DND-41 (cell line): ENCODE results near the gene GSTM1.
"Not testable (repeated sequence)": the region's sequence is repeated elsewhere in the genome, so short reads cannot be mapped to it uniquely, and the experiment has no call there.

ENCODE experiments used
- ATAC-seq: fragments of 200-7000 bp; cut with Tn5 transposase; 3 replicates; pipeline ENCODE4 v1.9.1; 2021; ENCODE audit warnings: low read depth; ENCODE audit not compliant: insufficient read depth
- DNase-seq: peaks from one replicate; pipeline ENCODE4 v3.0.0-alpha.2; 2020
- H2AFZ ChIP-seq: 2 replicates; pipeline ENCODE4 v1.6.0; 2012; ENCODE audit warnings: low read depth, low read length
- H3K27ac ChIP-seq: 2 replicates; pipeline ENCODE4 v1.5.1; 2012; ENCODE audit warnings: low read length, inconsistent platforms
- H3K27me3 ChIP-seq: fragments of 200-600 bp; sonication (generic); 2 replicates; pipeline ENCODE4 v1.6.0; 2012; ENCODE audit warnings: low read length, mild to moderate bottlenecking, inconsistent platforms; ENCODE audit not compliant: insufficient read depth, poor library complexity
- H3K36me3 ChIP-seq: 2 replicates; pipeline ENCODE4 v1.5.1; 2012; ENCODE audit warnings: low read length, inconsistent platforms; ENCODE audit not compliant: insufficient read depth
- H3K4me1 ChIP-seq: 2 replicates; pipeline ENCODE4 v1.5.1; 2012; ENCODE audit warnings: mild to moderate bottlenecking, low read length; ENCODE audit not compliant: insufficient read depth
- H3K4me2 ChIP-seq: 2 replicates; pipeline ENCODE4 v1.6.0; 2012; ENCODE audit warnings: mild to moderate bottlenecking, moderate library complexity, low read length, inconsistent platforms; ENCODE audit not compliant: insufficient read depth
- H3K4me3 ChIP-seq, 2 experiments: fragments of 200-600 bp in 1 of 2; shearing (Covaris generic) in 1 of 2; 2 replicates each; pipeline ENCODE4 v1.5.1; 2012 to 2016; ENCODE audit warnings: inconsistent platforms in 2 of 2, low read length in 2 of 2, mild to moderate bottlenecking in 2 of 2, low read depth in 1 of 2, moderate library complexity in 1 of 2
- H3K79me2 ChIP-seq: 2 replicates; pipeline ENCODE4 v1.6.0; 2012; ENCODE audit warnings: low read length, inconsistent platforms; ENCODE audit not compliant: insufficient read depth
- H3K9ac ChIP-seq: 2 replicates; pipeline ENCODE4 v1.6.0; 2012; ENCODE audit warnings: low read depth, mild to moderate bottlenecking, inconsistent platforms, low read length, moderate library complexity
- H3K9me3 ChIP-seq: 2 replicates; pipeline ENCODE4 v1.5.1; 2012; ENCODE audit warnings: low read length, moderate library complexity, mild to moderate bottlenecking, inconsistent platforms; ENCODE audit not compliant: insufficient read depth, severe bottlenecking
- H4K20me1 ChIP-seq: 2 replicates; pipeline ENCODE4 v1.6.0; 2012; ENCODE audit warnings: low read length; ENCODE audit not compliant: insufficient read depth
- EZH2 ChIP-seq: IDR thresholded peaks from 3 replicates; pipeline ENCODE4 v1.6.1; 2012; ENCODE audit warnings: borderline replicate concordance, low read depth, mild to moderate bottlenecking, moderate library complexity, low read length, inconsistent platforms; ENCODE audit not compliant: severe bottlenecking
- TF ChIP-seq, protein P1 (sequence below): IDR thresholded peaks from 2 replicates; pipeline ENCODE4 v1.5.1; 2012; ENCODE audit warnings: borderline replicate concordance, low read length, moderate library complexity, mild to moderate bottlenecking; ENCODE audit not compliant: poor library complexity, severe bottlenecking; ENCODE audit errors: extremely low read depth

GSTM1 gene

DNA sequence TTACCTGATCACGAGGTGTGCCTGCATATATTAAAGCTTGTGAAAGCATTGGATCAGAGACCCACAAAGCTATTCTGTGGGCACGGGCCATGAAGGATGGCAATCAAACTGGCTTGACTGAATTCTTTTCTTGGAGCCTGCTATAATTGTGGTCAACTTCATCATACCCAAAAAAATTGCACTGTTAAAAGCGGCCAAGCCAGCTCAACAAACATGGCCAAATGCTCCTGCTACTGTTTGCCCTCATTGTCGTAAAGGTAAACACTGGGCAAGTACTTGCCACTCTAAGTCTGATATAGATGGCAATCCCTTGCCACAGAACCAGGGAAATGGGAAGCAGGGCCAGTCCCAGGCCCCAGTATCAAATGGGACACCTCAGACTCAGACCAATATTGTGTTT is 17.8 kb downstream of the GSTM1 start:
- no peaks in the 10 kb centered on the region for H4K20me1 ChIP-seq
- no peak overlapping the region for H2AFZ ChIP-seq
- H3K4me3 ChIP-seq: no peak overlapping the region
- H3K79me2 ChIP-seq: no peaks in the 10 kb centered on the region
- TF ChIP-seq EZH2: no peak
- TF ChIP-seq, protein P1, sequence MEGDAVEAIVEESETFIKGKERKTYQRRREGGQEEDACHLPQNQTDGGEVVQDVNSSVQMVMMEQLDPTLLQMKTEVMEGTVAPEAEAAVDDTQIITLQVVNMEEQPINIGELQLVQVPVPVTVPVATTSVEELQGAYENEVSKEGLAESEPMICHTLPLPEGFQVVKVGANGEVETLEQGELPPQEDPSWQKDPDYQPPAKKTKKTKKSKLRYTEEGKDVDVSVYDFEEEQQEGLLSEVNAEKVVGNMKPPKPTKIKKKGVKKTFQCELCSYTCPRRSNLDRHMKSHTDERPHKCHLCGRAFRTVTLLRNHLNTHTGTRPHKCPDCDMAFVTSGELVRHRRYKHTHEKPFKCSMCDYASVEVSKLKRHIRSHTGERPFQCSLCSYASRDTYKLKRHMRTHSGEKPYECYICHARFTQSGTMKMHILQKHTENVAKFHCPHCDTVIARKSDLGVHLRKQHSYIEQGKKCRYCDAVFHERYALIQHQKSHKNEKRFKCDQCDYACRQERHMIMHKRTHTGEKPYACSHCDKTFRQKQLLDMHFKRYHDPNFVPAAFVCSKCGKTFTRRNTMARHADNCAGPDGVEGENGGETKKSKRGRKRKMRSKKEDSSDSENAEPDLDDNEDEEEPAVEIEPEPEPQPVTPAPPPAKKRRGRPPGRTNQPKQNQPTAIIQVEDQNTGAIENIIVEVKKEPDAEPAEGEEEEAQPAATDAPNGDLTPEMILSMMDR: no peak
- H3K4me1 ChIP-seq: no peaks in the 10 kb centered on the region
- ATAC-seq (no peak), DNase-seq (no peak)
- no peak overlapping the region for H3K4me2 ChIP-seq
- peaks cover 4% of the 10 kb centered on the region for H3K9me3 ChIP-seq
- no peaks in the 10 kb centered on the region for H3K36me3 ChIP-seq
- no peak overlapping the region for H3K27ac ChIP-seq
- H3K27me3 ChIP-seq: no peaks in the 10 kb centered on the region
- H3K9ac ChIP-seq: no peak overlapping the region

DNA sequence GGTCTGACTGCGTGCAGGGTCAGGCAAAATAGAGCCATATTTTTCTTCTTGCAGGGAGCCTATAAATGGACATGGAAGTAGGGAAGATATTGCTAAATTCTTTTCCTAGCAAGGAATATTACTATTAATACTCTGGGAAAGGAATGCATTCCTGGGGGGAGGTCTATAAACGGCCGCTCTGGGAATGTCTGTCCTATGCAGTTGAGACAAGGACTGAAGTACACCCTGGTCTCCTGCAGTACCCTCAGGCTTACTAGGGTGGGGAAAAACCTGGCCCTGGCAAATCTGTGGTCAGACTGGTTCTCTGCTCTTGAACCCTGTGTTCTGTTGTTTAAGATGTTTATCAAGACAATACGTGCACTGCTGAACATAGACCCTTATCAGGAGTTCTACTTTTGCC is 21.3 kb downstream of the GSTM1 start:
- not testable (repeated sequence) for ATAC-seq, H4K20me1 ChIP-seq, H2AFZ ChIP-seq, H3K4me1 ChIP-seq, H3K4me2 ChIP-seq, H3K9me3 ChIP-seq, H3K36me3 ChIP-seq, H3K27ac ChIP-seq, H3K27me3 ChIP-seq, H3K79me2 ChIP-seq, H3K4me3 ChIP-seq, H3K9ac ChIP-seq
- DNase-seq: peak; percentile 23

DNA sequence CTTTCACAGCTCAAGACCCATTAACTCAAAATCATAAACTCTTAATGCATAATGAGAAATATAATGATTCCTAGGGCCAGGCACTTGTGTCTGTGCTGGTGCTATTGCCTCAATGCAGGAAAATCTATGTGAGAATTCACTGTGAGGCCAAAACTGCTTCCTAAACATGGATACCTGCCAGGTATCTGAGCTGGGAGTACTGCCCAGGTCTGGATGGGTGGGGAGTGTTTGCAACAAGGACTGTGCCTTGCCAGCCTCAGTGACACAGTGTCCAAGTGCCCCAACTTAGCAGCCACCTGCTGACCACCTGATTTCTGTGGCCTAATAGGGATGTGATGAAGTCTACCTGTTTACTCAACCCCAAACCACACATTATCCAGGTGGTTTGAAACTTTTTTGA is 22.2 kb downstream of the GSTM1 start:
- H3K36me3 ChIP-seq, H3K4me1 ChIP-seq, H3K4me2 ChIP-seq, H3K4me3 ChIP-seq, H2AFZ ChIP-seq, H3K9me3 ChIP-seq, H3K9ac ChIP-seq, H3K79me2 ChIP-seq, H3K27me3 ChIP-seq, H4K20me1 ChIP-seq, H3K27ac ChIP-seq, ATAC-seq, DNase-seq: not testable (repeated sequence)

- DNase-seq, H4K20me1 ChIP-seq, H3K27me3 ChIP-seq, H2AFZ ChIP-seq, H3K9ac ChIP-seq, H3K36me3 ChIP-seq, ATAC-seq, H3K4me1 ChIP-seq, H3K4me3 ChIP-seq, H3K79me2 ChIP-seq, H3K27ac ChIP-seq, H3K9me3 ChIP-seq, H3K4me2 ChIP-seq: not testable (repeated sequence)
Measured at GRCh38 chr1:109711593-109712320, 24.1 kb downstream of the GSTM1 start, which contains the start of gene GSTM5. Gene GSTM5 (plus strand): TSS chr1:109712251. CDS start chr1:109712313, 62 bp downstream.

- Histone ChIP-seq H3K27ac (no peak overlapping the region), H3K27me3 (no peaks in the 10 kb centered on the region), H4K20me1 (no peaks in the 10 kb centered on the region), H3K36me3 (no peaks in the 10 kb centered on the region), H3K4me1 (no peaks in the 10 kb centered on the region), H3K4me3 (no peak overlapping the region), H3K4me2 (no peak overlapping the region), H3K79me2 (no peaks in the 10 kb centered on the region), H3K9me3 (peaks cover 4% of the 10 kb centered on the region), H2AFZ (no peak overlapping the region), H3K9ac (no peak overlapping the region)
- no peak for ATAC-seq
- no peak for DNase-seq
- TF ChIP-seq, protein P1: no peak
- TF ChIP-seq EZH2: no peak
Measured at GRCh38 chr1:109712321-109712864, 24.8 kb downstream of the GSTM1 start.
